ENCODE data around the gene BACH2.

DNA sequence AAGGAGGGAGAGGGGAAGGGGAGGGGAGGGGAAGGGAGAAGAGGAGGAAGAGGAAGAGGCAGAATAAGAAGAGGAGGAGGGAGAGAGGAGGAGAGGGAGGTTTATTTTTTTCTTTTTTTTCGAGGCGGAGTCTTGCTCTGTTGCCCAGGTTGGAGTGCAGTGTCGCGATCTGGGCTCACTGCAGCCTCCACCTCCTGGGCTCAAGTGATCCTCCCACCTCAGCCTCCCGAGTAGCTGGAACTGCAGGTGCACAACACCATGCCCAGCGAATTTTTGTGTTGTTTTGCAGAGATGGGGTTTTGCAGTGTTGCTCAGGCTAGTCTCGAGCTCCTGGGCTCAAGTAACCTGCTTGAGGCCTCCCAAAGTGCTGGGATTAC is 408.5 kb downstream of the BACH2 start:
- TF ChIP-seq POLR2A (IDR thresholded peaks at IDR 0.05) = no peak
- TF ChIP-seq, protein P1, sequence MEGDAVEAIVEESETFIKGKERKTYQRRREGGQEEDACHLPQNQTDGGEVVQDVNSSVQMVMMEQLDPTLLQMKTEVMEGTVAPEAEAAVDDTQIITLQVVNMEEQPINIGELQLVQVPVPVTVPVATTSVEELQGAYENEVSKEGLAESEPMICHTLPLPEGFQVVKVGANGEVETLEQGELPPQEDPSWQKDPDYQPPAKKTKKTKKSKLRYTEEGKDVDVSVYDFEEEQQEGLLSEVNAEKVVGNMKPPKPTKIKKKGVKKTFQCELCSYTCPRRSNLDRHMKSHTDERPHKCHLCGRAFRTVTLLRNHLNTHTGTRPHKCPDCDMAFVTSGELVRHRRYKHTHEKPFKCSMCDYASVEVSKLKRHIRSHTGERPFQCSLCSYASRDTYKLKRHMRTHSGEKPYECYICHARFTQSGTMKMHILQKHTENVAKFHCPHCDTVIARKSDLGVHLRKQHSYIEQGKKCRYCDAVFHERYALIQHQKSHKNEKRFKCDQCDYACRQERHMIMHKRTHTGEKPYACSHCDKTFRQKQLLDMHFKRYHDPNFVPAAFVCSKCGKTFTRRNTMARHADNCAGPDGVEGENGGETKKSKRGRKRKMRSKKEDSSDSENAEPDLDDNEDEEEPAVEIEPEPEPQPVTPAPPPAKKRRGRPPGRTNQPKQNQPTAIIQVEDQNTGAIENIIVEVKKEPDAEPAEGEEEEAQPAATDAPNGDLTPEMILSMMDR (IDR thresholded peaks at IDR 0.05) = no peak
- TF ChIP-seq POLR2AphosphoS5 (IDR thresholded peaks at IDR 0.05; ENCODE audit: insufficient read depth in 1 of 2, low read depth in 1 of 2) = no peak
